T1000 (cell line): Measurements from ENCODE around the gene SMG1.
A peak's percentile ranks its signal among the peaks of the same experiment; 100 is the strongest.
"Not testable (repeated sequence)": the region's sequence is repeated elsewhere in the genome, so short reads cannot be mapped to it uniquely, and the experiment has no call there.

Source experiments
- DNase-seq: peaks from one replicate; lab custom pipeline; 2025; ENCODE audit warnings: mixed read lengths; lab: John Stamatoyannopoulos, UW

Gene SMG1

GRCh38 chr16:18800293-18800692 is 125.9 kb downstream of the SMG1 start:
- no peak for DNase-seq

GRCh38 chr16:18799500-18799899 is 126.7 kb downstream of the SMG1 start:
- DNase-seq: no peak

GRCh38 chr16:18797746-18798145 is 128.5 kb downstream of the SMG1 start:
- DNase-seq: no peak

GRCh38 chr16:18796377-18796776 is 129.8 kb downstream of the SMG1 start:
- DNase-seq: no peak

GRCh38 chr16:18792836-18793433 is 133.3 kb downstream of the SMG1 start:
- DNase-seq: no peak

GRCh38 chr16:18789850-18790706 is 136.1 kb downstream of the SMG1 start, which contains the start of gene RPS15A:
Gene RPS15A (minus strand): TSS chr16:18790334. CDS start chr16:18789113, 1,221 bp downstream.
- peak; percentile 93 for DNase-seq

GRCh38 chr16:18789515-18789849 is 136.7 kb downstream of the SMG1 start:
- DNase-seq: no peak

GRCh38 chr16:18788828-18789514 is 137.2 kb downstream of the SMG1 start:
- no peak for DNase-seq

GRCh38 chr16:18784917-18785623 is 141.1 kb downstream of the SMG1 start:
- no peak for DNase-seq

- DNase-seq: no peak
Observed at GRCh38 chr16:18783430-18784341, 142.5 kb downstream of the SMG1 start.

GRCh38 chr16:18782697-18783429 is 143.3 kb downstream of the SMG1 start:
- no peak for DNase-seq

- DNase-seq: not testable (repeated sequence)
Observed at GRCh38 chr16:18781232-18781631, 145.0 kb downstream of the SMG1 start.

GRCh38 chr16:18780460-18781026 is 145.7 kb downstream of the SMG1 start:
- DNase-seq: not testable (repeated sequence)

- not testable (repeated sequence) for DNase-seq
Observed at GRCh38 chr16:18777664-18778063, 148.5 kb downstream of the SMG1 start.

- DNase-seq: not testable (repeated sequence)
Observed at GRCh38 chr16:18776334-18776733, 149.9 kb downstream of the SMG1 start.

GRCh38 chr16:18774651-18775050 is 151.6 kb downstream of the SMG1 start:
- not testable (repeated sequence) for DNase-seq

GRCh38 chr16:18772171-18772570 is 154.0 kb downstream of the SMG1 start:
- not testable (repeated sequence) for DNase-seq

- DNase-seq: not testable (repeated sequence)
Observed at GRCh38 chr16:18770336-18770962, 155.8 kb downstream of the SMG1 start.

- DNase-seq: not testable (repeated sequence)
Observed at GRCh38 chr16:18767217-18767616, 159.0 kb downstream of the SMG1 start.
